Panc1 (cell line): Measurements from ENCODE around the gene GMDS. TPM values are rescaled to one million over a fixed set of nuclear protein-coding genes. Genes with fewer than 3 reads are reported as not detected.

Experiments used
- ATAC-seq: fragments of 200-7000 bp; cut with Tn5 transposase; 2 replicates; pipeline ENCODE4 v1.9.1; 2020; ENCODE audit warnings: mild to moderate bottlenecking, moderate library complexity
- BruUV-seq: library from RNA; stranded (reverse); fragments of 400-500 nt; replicated peaks from 2 replicates; lab custom pipeline; 2021; lab: Mats Ljungman, UMichigan
- CTCF ChIA-PET: fragments of 300-600 bp; sonication (Branson Sonifier 250); formaldehyde crosslinking; loops from one replicate; lab custom pipeline; 2022; ENCODE audit warnings: antibody characterized with exemption; lab: Charles Lee
- POLR2A ChIA-PET: fragments of 300-600 bp; sonication (Branson Sonifier 250); formaldehyde crosslinking; loops from one replicate; lab custom pipeline; 2022; ENCODE audit warnings: antibody characterized with exemption; lab: Charles Lee
- DNase-seq: peaks from one replicate; pipeline ENCODE4 v3.0.0-alpha.2; 2010; ENCODE audit warnings: low read depth, low spot score
- H3K27ac ChIP-seq: 2 replicates; pipeline ENCODE4 v1.5.1; 2011; ENCODE audit warnings: mild to moderate bottlenecking, low read length, inconsistent platforms
- H3K27me3 ChIP-seq: fragments of 200-500 bp; sonication (Bioruptor generic); 2 replicates; pipeline ENCODE4 v1.6.0; 2014; ENCODE audit warnings: low read length, inconsistent platforms; ENCODE audit not compliant: control insufficient read depth, insufficient read depth
- H3K36me3 ChIP-seq: fragments of 200-500 bp; sonication (Bioruptor generic); 2 replicates; pipeline ENCODE4 v1.5.1; 2014; ENCODE audit warnings: inconsistent platforms, mild to moderate bottlenecking, low read length, moderate library complexity; ENCODE audit not compliant: control insufficient read depth, insufficient read depth
- H3K4me1 ChIP-seq: 2 replicates; pipeline ENCODE4 v1.5.1; 2011; ENCODE audit warnings: inconsistent platforms, mild to moderate bottlenecking, low read length, moderate library complexity; ENCODE audit not compliant: control insufficient read depth, insufficient read depth
- H3K4me3 ChIP-seq, 2 experiments: 2 replicates each; pipeline ENCODE4 v1.5.1; 2011 to 2012; ENCODE audit warnings: low read depth in 2 of 2, low read length in 2 of 2, mild to moderate bottlenecking in 2 of 2, inconsistent platforms in 1 of 2, moderate library complexity in 1 of 2
- H3K9me3 ChIP-seq: fragments of 200-500 bp; sonication (Bioruptor generic); 2 replicates; pipeline ENCODE4 v1.5.1; 2014; ENCODE audit warnings: low read depth, mild to moderate bottlenecking, inconsistent platforms, low read length, moderate library complexity; ENCODE audit not compliant: control insufficient read depth, insufficient read depth
- CTCF ChIP-seq: fragments of 450-650 bp; IDR thresholded peaks from 2 replicates; pipeline ENCODE4 v1.5.1; 2017; ENCODE audit warnings: mild to moderate bottlenecking
- POLR2AphosphoS5 ChIP-seq: IDR thresholded peaks from 2 replicates; pipeline ENCODE4 v1.6.1; 2012; ENCODE audit warnings: mild to moderate bottlenecking, low read depth, low read length, moderate library complexity
- REST ChIP-seq, 2 experiments: IDR thresholded peaks; 2 replicates each; pipeline ENCODE4 v1.6.1; 2011 to 2012; ENCODE audit warnings: low read depth in 2 of 2, control low read depth in 1 of 2, low read length in 1 of 2, mild to moderate bottlenecking in 1 of 2, moderate library complexity in 1 of 2; ENCODE audit not compliant: insufficient read depth in 1 of 2
- SIN3A ChIP-seq: IDR thresholded peaks from 2 replicates; pipeline ENCODE4 v1.6.1; 2012; ENCODE audit warnings: low read depth, mild to moderate bottlenecking, low read length, moderate library complexity, borderline replicate concordance; ENCODE audit not compliant: insufficient read depth
- TCF7L2 ChIP-seq: IDR thresholded peaks from 2 replicates; pipeline ENCODE4 v1.6.1; 2011; ENCODE audit warnings: mild to moderate bottlenecking, low read depth, low read length, inconsistent platforms
- in situ Hi-C: cut with HindIII; loops from 2 replicates; pipeline ENCODE4 v1.10.0; 2016; ENCODE audit warnings: low sequenced_read_pairs, low pct_unique_long_range_greater_than_20kb
- intact Hi-C: fragments of 100-400 bp; cut with micrococcal nuclease; formaldehyde crosslinking; loops from one replicate; pipeline ENCODE4 v1.10.0; 2022; ENCODE audit not compliant: unreplicated experiment
- total RNA-seq: library from RNA; stranded (reverse); gene quantifications from one replicate; pipeline ENCODE4 v1.2.1, GENCODE V29; 2021; ENCODE audit not compliant: unreplicated experiment

Gene GMDS
- total RNA-seq, 1 experiment from 2014 or later = 9.8 TPM

GRCh38 chr6:1806935-1807334, 438.5 kb downstream of the GMDS start:
- Histone ChIP-seq H3K36me3 (no peaks in the 10 kb centered on the region), H3K9me3 (no peaks in the 10 kb centered on the region), H3K27me3 (no peaks in the 10 kb centered on the region), H3K4me1 (no peaks in the 10 kb centered on the region), H3K4me3 (no peak overlapping the region), H3K27ac (no peak overlapping the region)
- ATAC-seq = no peak
- no peak for DNase-seq
- in situ Hi-C loops (no loop called here), intact Hi-C loops (no loop called here)
- CTCF ChIA-PET = no interaction called here
- no TSS peak for BruUV-seq
- POLR2A ChIA-PET = no interaction called here
- TF ChIP-seq REST (IDR thresholded peaks at IDR 0.05; ENCODE audit: insufficient read depth in 1 of 2, low read depth in 2 of 2, low read length in 1 of 2) = no peak
- no peak for TF ChIP-seq TCF7L2

GRCh38 chr6:1802491-1803395, 442.7 kb downstream of the GMDS start:
- CTCF ChIA-PET = no interaction called here
- Histone ChIP-seq H3K9me3 (no peaks in the 10 kb centered on the region), H3K27ac (no peak overlapping the region), H3K27me3 (no peaks in the 10 kb centered on the region), H3K4me1 (no peaks in the 10 kb centered on the region), H3K4me3 (no peak overlapping the region), H3K36me3 (no peaks in the 10 kb centered on the region)
- ATAC-seq = no peak
- no peak for TF ChIP-seq SIN3A
- TF ChIP-seq CTCF = no peak
- TF ChIP-seq REST (IDR thresholded peaks at IDR 0.05; ENCODE audit: insufficient read depth in 1 of 2, low read depth in 2 of 2, low read length in 1 of 2) = no peak
- TF ChIP-seq POLR2AphosphoS5 = no peak
- TF ChIP-seq TCF7L2 = no peak
- POLR2A ChIA-PET = no interaction called here
- in situ Hi-C loops (no loop called here), intact Hi-C loops (no loop called here)
- DNase-seq = no peak
- BruUV-seq = no TSS peak
